ENCODE results near the gene IRF2BP2. TPM values are rescaled to one million over a fixed set of nuclear protein-coding genes. Genes with fewer than 3 reads are reported as not detected.

IRF2BP2 gene
- total and polyA plus RNA-seq, 2 of the 13 experiments (the other 11 are each of a cell fraction or from before 2014, with no cell fraction given): 140 to 147 TPM

DNA sequence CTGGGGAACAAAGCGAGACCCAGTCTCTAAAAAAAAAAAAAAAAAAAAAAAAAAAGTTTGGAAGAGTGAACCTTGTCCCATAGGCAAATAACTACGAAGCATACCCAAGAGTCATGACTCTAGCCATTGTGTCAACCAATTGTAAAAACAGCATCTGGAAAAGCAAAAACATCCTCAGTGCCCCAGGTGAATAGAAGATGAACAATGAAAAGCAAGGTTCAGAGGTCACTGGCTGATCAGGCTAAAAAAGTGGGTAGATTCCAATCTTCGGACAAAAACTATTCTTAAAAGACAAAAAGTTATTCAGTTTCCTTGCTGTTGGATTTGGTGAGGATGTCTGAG lies 11.1 kb upstream of the IRF2BP2 start (continued):
- TF ChIP-seq, protein P1, sequence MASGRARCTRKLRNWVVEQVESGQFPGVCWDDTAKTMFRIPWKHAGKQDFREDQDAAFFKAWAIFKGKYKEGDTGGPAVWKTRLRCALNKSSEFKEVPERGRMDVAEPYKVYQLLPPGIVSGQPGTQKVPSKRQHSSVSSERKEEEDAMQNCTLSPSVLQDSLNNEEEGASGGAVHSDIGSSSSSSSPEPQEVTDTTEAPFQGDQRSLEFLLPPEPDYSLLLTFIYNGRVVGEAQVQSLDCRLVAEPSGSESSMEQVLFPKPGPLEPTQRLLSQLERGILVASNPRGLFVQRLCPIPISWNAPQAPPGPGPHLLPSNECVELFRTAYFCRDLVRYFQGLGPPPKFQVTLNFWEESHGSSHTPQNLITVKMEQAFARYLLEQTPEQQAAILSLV (CRISPR knock-in tag; IDR thresholded peaks at IDR 0.05; ENCODE audit: borderline replicate concordance): no peak
- TF ChIP-seq ZNF543 (CRISPR knock-in tag; IDR thresholded peaks at IDR 0.05) (no peak), FOXC1 (CRISPR knock-in tag; IDR thresholded peaks at IDR 0.05; ENCODE audit: borderline replicate concordance) (no peak), KLF12 (CRISPR knock-in tag; IDR thresholded peaks at IDR 0.05; ENCODE audit: borderline replicate concordance) (no peak), ZNF446 (CRISPR knock-in tag; IDR thresholded peaks at IDR 0.05) (no peak), MIER2 (CRISPR knock-in tag; IDR thresholded peaks at IDR 0.05) (no peak), ATM (IDR thresholded peaks at IDR 0.05; ENCODE audit: borderline replicate concordance) (no peak), TBL1XR1 (IDR thresholded peaks at IDR 0.05; ENCODE audit: borderline replicate concordance, low read length, partially characterized antibody) (peak; percentile 13), POGZ (CRISPR knock-in tag; IDR thresholded peaks at IDR 0.05) (no peak), ZBTB3 (CRISPR knock-in tag; IDR thresholded peaks at IDR 0.05; ENCODE audit: borderline replicate concordance, low read depth) (no peak), ZNF709 (CRISPR knock-in tag; IDR thresholded peaks at IDR 0.05) (no peak), ZNF564 (CRISPR knock-in tag; IDR thresholded peaks at IDR 0.05) (no peak), FOSL1 (CRISPR knock-in tag; IDR thresholded peaks at IDR 0.05; ENCODE audit: borderline replicate concordance) (no peak), STAG1 (CRISPR knock-in tag; IDR thresholded peaks at IDR 0.05) (0 out of 2 replicates have a peak, but pooled peaks have one; percentile 3), PHB2 (IDR thresholded peaks at IDR 0.05; ENCODE audit: partially characterized antibody) (no peak), SALL1 (CRISPR knock-in tag; IDR thresholded peaks at IDR 0.05) (peak; percentile 6; the same call in 1 of the 2 replicates), ERF (CRISPR knock-in tag; IDR thresholded peaks at IDR 0.05) (peak; percentile 56; the same call in 1 of the 2 replicates), ZBTB20 (CRISPR knock-in tag; IDR thresholded peaks at IDR 0.05; ENCODE audit: borderline replicate concordance, low read depth) (no peak), ZNF337 (CRISPR knock-in tag; IDR thresholded peaks at IDR 0.05; ENCODE audit: borderline replicate concordance, low read depth) (no peak), XRCC5 (optimal IDR thresholded peaks at IDR 0.05; ENCODE audit: low read length) (no peak), GZF1 (CRISPR knock-in tag; IDR thresholded peaks at IDR 0.05) (no peak), HDAC2 (CRISPR knock-in tag; IDR thresholded peaks at IDR 0.05) (peak; percentile 74), JARID2 (CRISPR knock-in tag; IDR thresholded peaks at IDR 0.05; ENCODE audit: insufficient replicate concordance) (no peak)
- TF ChIP-seq, protein P2, sequence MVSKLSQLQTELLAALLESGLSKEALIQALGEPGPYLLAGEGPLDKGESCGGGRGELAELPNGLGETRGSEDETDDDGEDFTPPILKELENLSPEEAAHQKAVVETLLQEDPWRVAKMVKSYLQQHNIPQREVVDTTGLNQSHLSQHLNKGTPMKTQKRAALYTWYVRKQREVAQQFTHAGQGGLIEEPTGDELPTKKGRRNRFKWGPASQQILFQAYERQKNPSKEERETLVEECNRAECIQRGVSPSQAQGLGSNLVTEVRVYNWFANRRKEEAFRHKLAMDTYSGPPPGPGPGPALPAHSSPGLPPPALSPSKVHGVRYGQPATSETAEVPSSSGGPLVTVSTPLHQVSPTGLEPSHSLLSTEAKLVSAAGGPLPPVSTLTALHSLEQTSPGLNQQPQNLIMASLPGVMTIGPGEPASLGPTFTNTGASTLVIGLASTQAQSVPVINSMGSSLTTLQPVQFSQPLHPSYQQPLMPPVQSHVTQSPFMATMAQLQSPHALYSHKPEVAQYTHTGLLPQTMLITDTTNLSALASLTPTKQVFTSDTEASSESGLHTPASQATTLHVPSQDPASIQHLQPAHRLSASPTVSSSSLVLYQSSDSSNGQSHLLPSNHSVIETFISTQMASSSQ (IDR thresholded peaks at IDR 0.05; ENCODE audit: low read depth): peak; percentile 72
- TF ChIP-seq, protein P2 (CRISPR knock-in tag; IDR thresholded peaks at IDR 0.05; ENCODE audit: borderline replicate concordance): peak; percentile 88
- TF ChIP-seq, protein P3, sequence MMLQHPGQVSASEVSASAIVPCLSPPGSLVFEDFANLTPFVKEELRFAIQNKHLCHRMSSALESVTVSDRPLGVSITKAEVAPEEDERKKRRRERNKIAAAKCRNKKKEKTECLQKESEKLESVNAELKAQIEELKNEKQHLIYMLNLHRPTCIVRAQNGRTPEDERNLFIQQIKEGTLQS (CRISPR knock-in tag; IDR thresholded peaks at IDR 0.05): no peak
- TF ChIP-seq, protein P4, sequence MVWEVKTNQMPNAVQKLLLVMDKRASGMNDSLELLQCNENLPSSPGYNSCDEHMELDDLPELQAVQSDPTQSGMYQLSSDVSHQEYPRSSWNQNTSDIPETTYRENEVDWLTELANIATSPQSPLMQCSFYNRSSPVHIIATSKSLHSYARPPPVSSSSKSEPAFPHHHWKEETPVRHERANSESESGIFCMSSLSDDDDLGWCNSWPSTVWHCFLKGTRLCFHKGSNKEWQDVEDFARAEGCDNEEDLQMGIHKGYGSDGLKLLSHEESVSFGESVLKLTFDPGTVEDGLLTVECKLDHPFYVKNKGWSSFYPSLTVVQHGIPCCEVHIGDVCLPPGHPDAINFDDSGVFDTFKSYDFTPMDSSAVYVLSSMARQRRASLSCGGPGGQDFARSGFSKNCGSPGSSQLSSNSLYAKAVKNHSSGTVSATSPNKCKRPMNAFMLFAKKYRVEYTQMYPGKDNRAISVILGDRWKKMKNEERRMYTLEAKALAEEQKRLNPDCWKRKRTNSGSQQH (CRISPR knock-in tag; IDR thresholded peaks at IDR 0.05; ENCODE audit: low read depth): no peak

All from HepG2 (cell line).